ENCODE data around the gene FNDC3B.

- no peak for TF ChIP-seq CTCF (IDR thresholded peaks at IDR 0.05; ENCODE audit: low read length)
- TF ChIP-seq EZH2 (optimal IDR thresholded peaks at IDR 0.05; ENCODE audit: low read depth, low read length), result no peak
Observed at GRCh38 chr3:172213904-172214303, 174.5 kb downstream of the FNDC3B start.
